Liver (tissue), 9 donors: ENCODE data around the gene KCTD2. TPM values are rescaled to one million over a fixed set of nuclear protein-coding genes. Genes with fewer than 3 reads are reported as not detected.

Experiments used
- DNase-seq: peaks from one replicate; pipeline ENCODE4 v3.0.0-alpha.2; 2017; ENCODE audit warnings: low spot score
- H3K27ac ChIP-seq, 2 donors: one replicate each; pipeline ENCODE4 v1.7.0; 2013; ENCODE audit warnings: inconsistent platforms in 2 of 2, low read length in 2 of 2, control low read depth in 1 of 2, low read depth in 1 of 2, mild to moderate bottlenecking in 1 of 2
- H3K27me3 ChIP-seq, 4 donors: one replicate each; pipeline versions ENCODE4 v1.6.1 to v1.7.0; 2013; ENCODE audit warnings: low read length in 3 of 4, inconsistent platforms in 1 of 4, mild to moderate bottlenecking in 1 of 4, moderate library complexity in 1 of 4; ENCODE audit not compliant: control insufficient read depth in 4 of 4, insufficient read depth in 4 of 4
- H3K36me3 ChIP-seq, 4 donors: one replicate each; pipeline versions ENCODE4 v1.6.1 to v1.7.0; 2013; ENCODE audit warnings: low read length in 3 of 4, mild to moderate bottlenecking in 3 of 4, low read depth in 1 of 4, moderate library complexity in 1 of 4; ENCODE audit not compliant: control insufficient read depth in 4 of 4, insufficient read depth in 3 of 4
- H3K4me1 ChIP-seq, 4 donors: one replicate each; pipeline versions ENCODE4 v1.6.1 to v1.7.0; 2013; ENCODE audit warnings: low read length in 3 of 4, mild to moderate bottlenecking in 3 of 4, moderate library complexity in 1 of 4; ENCODE audit not compliant: control insufficient read depth in 4 of 4, insufficient read depth in 4 of 4
- H3K4me3 ChIP-seq, 3 donors: one replicate each; pipeline versions ENCODE4 v1.6.1 to v1.7.0; 2013; ENCODE audit warnings: low read length in 3 of 3, control low read depth in 1 of 3, low read depth in 1 of 3, mild to moderate bottlenecking in 1 of 3
- H3K9ac ChIP-seq, 2 donors: one replicate each; pipeline ENCODE4 v1.7.0; 2013; ENCODE audit warnings: low read length in 2 of 2, mild to moderate bottlenecking in 2 of 2, moderate library complexity in 2 of 2, control low read depth in 1 of 2, low read depth in 1 of 2
- H3K9me3 ChIP-seq, 4 donors: one replicate each; pipeline versions ENCODE4 v1.6.1 to v1.7.0; 2013; ENCODE audit warnings: low read length in 3 of 4; ENCODE audit not compliant: control insufficient read depth in 4 of 4
- FOXA1 ChIP-seq: IDR thresholded peaks from 2 replicates; pipeline ENCODE4 v1.6.1; 2016; ENCODE audit warnings: antibody characterized with exemption
- FOXA2 ChIP-seq: IDR thresholded peaks from 2 replicates; pipeline ENCODE4 v1.6.1; 2016; ENCODE audit warnings: antibody characterized with exemption
- GABPA ChIP-seq, 2 donors: IDR thresholded peaks in 1 of 2; conservative IDR thresholded peaks in 1 of 2; 2 replicates each; pipeline ENCODE4 v1.6.1; 2016; ENCODE audit warnings: antibody characterized with exemption in 2 of 2, mild to moderate bottlenecking in 1 of 2, moderate library complexity in 1 of 2
- HNF4A ChIP-seq, 2 donors: conservative IDR thresholded peaks; 2 replicates each; pipeline ENCODE4 v1.6.1; 2016; ENCODE audit warnings: antibody characterized with exemption in 2 of 2, mild to moderate bottlenecking in 2 of 2
- HNF4G ChIP-seq: IDR thresholded peaks from 2 replicates; pipeline ENCODE4 v1.6.1; 2016; ENCODE audit warnings: antibody characterized with exemption
- JUND ChIP-seq, 2 donors: IDR thresholded peaks; 2 replicates each; pipeline ENCODE4 v1.6.1; 2016; ENCODE audit warnings: antibody characterized with exemption in 2 of 2
- RAD21 ChIP-seq, 2 donors: IDR thresholded peaks; 2 replicates each; pipeline ENCODE4 v1.6.1; 2016; ENCODE audit warnings: antibody characterized with exemption in 2 of 2, mild to moderate bottlenecking in 2 of 2
- RXRA ChIP-seq, 2 donors: IDR thresholded peaks; 2 replicates each; pipeline ENCODE4 v1.6.1; 2017 to 2018; ENCODE audit warnings: antibody characterized with exemption in 2 of 2, mild to moderate bottlenecking in 1 of 2
- SP1 ChIP-seq: IDR thresholded peaks from 2 replicates; pipeline ENCODE4 v1.6.1; 2018; ENCODE audit warnings: antibody characterized with exemption, mild to moderate bottlenecking
- ZBTB33 ChIP-seq: IDR thresholded peaks from 2 replicates; pipeline ENCODE4 v1.6.1; 2016; ENCODE audit warnings: antibody characterized with exemption
- WGBS: extraction: QIAGEN DNeasy Blood & Tissue Kit; methylation state at CpG from one replicate; pipeline ENCODE4 v1.1.7; 2013; 5-methylcytosine and 5-hydroxymethylcytosine counted together
- polyA plus RNA-seq, 2 donors: library from polyadenylated mRNA; stranded (reverse) in 1 of 2; unstranded in 1 of 2; fragments of 200-250 nt in 1 of 2; fragments of >200 nt in 1 of 2; fragmentation: Nextera tagmentation in 1 of 2; extraction: Ambion mirVana in 1 of 2; gene quantifications; one replicate each; pipeline versions ENCODE4 v1.2.1 to v1.2.3, GENCODE V29; 2013 to 2015
- total RNA-seq, 2 donors: library from RNA; depleted of rRNA; stranded (reverse); fragments of >200 nt; gene quantifications; one replicate each; pipeline ENCODE4 v1.2.3, GENCODE V29; 2014
- TF ChIP-seq, protein P1 (sequence below): fragments of 150-350 bp; IDR thresholded peaks from 2 replicates; pipeline ENCODE4 v1.5.1; 2017; ENCODE audit warnings: improper control_type of control experiment, low read depth, low read length; ENCODE audit not compliant: missing input control
- TF ChIP-seq, protein P2 (sequence below): IDR thresholded peaks from 2 replicates; pipeline ENCODE4 v1.6.1; 2016; ENCODE audit warnings: antibody characterized with exemption
- TF ChIP-seq, protein P3 (sequence below): IDR thresholded peaks from 2 replicates; pipeline ENCODE4 v1.6.1; 2016; ENCODE audit warnings: antibody characterized with exemption, mild to moderate bottlenecking
- TF ChIP-seq, protein P4 (sequence below): IDR thresholded peaks from 2 replicates; pipeline ENCODE4 v1.6.1; 2016; ENCODE audit warnings: antibody characterized with exemption
- donor health status: healthy.
- donor health status: healthy.
- donor health status: healthy.
- donor health status: healthy.
- donor health status: healthy.

The KCTD2 gene
- total and polyA plus RNA-seq, 4 donors = 2.4 to 8.2 (median 6.4) TPM

GRCh38 chr17:75032720-75033280, 14.2 kb upstream of the KCTD2 start:
- no peak for DNase-seq
- no peak overlapping the region for H3K4me3 ChIP-seq
- TF ChIP-seq, protein P1, sequence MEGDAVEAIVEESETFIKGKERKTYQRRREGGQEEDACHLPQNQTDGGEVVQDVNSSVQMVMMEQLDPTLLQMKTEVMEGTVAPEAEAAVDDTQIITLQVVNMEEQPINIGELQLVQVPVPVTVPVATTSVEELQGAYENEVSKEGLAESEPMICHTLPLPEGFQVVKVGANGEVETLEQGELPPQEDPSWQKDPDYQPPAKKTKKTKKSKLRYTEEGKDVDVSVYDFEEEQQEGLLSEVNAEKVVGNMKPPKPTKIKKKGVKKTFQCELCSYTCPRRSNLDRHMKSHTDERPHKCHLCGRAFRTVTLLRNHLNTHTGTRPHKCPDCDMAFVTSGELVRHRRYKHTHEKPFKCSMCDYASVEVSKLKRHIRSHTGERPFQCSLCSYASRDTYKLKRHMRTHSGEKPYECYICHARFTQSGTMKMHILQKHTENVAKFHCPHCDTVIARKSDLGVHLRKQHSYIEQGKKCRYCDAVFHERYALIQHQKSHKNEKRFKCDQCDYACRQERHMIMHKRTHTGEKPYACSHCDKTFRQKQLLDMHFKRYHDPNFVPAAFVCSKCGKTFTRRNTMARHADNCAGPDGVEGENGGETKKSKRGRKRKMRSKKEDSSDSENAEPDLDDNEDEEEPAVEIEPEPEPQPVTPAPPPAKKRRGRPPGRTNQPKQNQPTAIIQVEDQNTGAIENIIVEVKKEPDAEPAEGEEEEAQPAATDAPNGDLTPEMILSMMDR = no peak
- TF ChIP-seq, protein P2, sequence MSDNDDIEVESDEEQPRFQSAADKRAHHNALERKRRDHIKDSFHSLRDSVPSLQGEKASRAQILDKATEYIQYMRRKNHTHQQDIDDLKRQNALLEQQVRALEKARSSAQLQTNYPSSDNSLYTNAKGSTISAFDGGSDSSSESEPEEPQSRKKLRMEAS = no peak
- no peak for TF ChIP-seq RAD21 (IDR thresholded peaks at IDR 0.05)
- no peak for TF ChIP-seq FOXA2
- TF ChIP-seq ZBTB33 = no peak
- TF ChIP-seq GABPA (IDR thresholded peaks at IDR 0.05 in 1 of 2, conservative IDR thresholded peaks at IDR 0.05 in 1 of 2) = no peak
- no peak for TF ChIP-seq FOXA1
- TF ChIP-seq RXRA (IDR thresholded peaks at IDR 0.05) = no peak
- TF ChIP-seq, protein P3, sequence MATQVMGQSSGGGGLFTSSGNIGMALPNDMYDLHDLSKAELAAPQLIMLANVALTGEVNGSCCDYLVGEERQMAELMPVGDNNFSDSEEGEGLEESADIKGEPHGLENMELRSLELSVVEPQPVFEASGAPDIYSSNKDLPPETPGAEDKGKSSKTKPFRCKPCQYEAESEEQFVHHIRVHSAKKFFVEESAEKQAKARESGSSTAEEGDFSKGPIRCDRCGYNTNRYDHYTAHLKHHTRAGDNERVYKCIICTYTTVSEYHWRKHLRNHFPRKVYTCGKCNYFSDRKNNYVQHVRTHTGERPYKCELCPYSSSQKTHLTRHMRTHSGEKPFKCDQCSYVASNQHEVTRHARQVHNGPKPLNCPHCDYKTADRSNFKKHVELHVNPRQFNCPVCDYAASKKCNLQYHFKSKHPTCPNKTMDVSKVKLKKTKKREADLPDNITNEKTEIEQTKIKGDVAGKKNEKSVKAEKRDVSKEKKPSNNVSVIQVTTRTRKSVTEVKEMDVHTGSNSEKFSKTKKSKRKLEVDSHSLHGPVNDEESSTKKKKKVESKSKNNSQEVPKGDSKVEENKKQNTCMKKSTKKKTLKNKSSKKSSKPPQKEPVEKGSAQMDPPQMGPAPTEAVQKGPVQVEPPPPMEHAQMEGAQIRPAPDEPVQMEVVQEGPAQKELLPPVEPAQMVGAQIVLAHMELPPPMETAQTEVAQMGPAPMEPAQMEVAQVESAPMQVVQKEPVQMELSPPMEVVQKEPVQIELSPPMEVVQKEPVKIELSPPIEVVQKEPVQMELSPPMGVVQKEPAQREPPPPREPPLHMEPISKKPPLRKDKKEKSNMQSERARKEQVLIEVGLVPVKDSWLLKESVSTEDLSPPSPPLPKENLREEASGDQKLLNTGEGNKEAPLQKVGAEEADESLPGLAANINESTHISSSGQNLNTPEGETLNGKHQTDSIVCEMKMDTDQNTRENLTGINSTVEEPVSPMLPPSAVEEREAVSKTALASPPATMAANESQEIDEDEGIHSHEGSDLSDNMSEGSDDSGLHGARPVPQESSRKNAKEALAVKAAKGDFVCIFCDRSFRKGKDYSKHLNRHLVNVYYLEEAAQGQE = no peak
- TF ChIP-seq, protein P4, sequence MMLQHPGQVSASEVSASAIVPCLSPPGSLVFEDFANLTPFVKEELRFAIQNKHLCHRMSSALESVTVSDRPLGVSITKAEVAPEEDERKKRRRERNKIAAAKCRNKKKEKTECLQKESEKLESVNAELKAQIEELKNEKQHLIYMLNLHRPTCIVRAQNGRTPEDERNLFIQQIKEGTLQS = no peak
- TF ChIP-seq SP1 = no peak
- TF ChIP-seq HNF4G = no peak
- TF ChIP-seq HNF4A (conservative IDR thresholded peaks at IDR 0.05) = no peak
- TF ChIP-seq JUND (IDR thresholded peaks at IDR 0.05) = no peak
- no peaks in the 10 kb centered on the region for H3K36me3 ChIP-seq
- 29% methylated on average over 13 of the region's 13 CpGs for WGBS
- peaks cover 5 to 24% (median 15%) of the 10 kb centered on the region in 4 donors for H3K4me1 ChIP-seq
- H3K9me3 ChIP-seq = no peaks in the 10 kb centered on the region
- no peak overlapping the region for H3K27ac ChIP-seq
- H3K9ac ChIP-seq = no peak overlapping the region
- no peaks in the 10 kb centered on the region for H3K27me3 ChIP-seq
